ENCODE data around the gene C1orf159.

C1orf159 gene

DNA sequence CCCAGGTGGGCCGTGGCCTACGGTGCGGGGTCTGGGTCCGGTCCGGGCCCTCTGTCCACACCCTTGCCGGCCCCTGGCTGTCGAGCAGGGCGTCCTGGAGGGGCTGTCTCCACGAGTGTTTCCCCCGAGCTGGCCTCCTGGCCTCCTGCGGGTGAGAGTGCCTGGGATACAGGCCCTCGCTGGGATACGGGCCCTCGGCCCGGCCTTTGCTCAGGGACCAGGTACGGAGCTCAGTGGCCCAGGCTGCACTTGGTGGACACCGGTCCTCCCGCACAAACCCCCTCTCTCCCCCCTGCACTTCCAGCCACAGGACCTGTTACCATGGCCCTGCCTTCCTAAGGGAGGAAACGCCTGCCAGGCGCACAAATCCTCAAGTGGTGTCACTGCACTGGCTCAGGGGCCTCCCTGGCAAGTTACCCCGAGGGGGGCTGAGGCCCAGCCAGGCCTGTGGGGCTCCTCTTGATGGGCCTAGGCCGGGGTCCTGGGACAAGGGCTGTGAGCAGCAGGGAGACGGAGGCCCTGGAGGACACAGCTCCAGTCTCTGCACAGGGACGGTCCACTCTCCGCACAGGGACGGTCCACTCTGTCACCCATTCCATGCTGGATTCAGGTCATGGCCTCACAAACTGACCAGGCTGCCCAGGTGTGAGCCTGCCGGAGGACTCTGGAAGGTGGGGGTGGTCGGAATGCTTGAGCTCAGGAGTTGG is 23.6 kb downstream of the C1orf159 start:
- DNase-seq (ENCODE audit: low spot score) = no peak

DNA sequence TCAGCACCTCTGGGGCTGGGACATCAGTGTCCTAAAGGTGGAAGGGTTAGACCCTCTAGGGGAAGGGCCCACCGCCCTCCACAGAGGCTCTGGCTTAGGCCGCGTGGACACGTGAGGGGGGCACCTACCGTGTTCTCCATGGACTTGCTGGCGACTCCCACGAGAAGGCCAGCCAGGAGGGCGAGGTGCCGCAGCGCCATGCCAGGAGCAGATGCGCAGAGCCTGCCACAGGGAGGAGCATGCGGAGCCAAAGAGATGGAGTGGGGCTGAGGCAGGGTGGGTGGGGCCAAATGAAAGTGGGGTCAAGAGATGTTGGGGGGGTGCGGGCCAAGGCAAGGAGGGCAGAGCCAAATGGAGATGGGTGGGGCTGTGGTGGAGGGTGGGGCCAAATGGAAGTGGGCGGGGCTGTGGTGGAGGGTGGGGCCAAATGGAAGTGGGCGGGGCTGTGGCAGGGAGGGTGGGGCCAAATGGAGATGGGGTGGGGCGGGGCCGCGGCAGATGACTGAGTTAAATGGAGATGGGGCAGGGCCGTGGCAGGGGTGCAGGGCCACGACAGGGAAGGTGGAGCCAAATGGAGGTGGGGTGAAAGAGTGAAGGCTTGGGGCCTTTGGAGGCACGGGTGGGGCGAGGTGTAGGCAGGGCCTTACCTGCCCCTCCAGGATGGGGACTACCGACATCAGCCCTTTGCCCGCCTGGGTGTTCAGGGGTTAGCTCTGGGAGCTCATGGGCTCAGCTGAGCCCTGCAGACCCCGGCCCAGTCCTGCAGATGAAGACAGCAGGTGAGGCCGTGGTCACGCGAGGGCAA is 24.3 kb downstream of the C1orf159 start:
- no peak for DNase-seq (ENCODE audit: low spot score)

DNA sequence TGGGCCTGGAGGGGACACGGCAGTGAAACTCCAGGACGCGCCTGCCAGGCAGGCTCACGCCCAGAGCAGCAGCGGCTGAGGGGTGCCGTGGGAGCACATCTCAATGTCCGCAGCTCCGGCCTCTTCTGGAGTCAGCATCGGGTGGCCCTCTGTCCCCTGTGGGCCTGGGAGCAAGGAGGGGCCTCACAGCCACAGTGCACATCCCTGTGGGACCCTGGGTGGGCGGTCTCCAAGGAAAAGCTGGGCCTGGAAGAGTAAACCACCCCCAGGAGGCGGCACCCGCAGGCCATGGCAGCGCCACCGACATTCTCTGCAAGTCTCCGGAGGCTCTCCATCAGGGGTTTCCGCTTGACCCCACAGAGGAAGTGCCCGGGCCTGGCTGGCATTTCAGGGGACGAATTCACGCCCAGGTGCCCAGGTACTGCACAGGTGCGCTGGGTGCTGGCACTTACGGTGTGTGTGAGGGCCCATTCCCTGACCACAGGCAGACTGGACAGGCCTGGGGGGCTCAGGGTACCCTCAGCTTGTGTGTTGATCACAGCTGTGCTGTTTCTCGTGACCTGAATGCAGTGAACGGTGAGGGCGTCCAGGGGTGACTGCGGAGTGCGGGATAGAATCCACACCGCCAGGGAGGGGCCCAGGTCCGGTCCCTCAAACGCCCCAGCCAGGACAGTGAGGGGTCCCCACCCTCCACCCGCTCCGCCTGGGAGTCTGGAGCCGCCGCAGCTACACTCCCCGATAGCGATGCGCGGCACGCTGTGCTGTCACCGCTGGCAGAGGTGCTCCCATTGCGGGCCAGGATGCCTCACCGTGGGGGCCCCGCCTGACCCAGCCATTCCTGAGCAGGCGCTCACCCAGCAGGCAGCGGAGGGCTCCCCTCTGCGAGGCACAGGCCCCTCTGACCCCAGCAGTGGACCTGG is 25.2 kb downstream of the C1orf159 start:
- DNase-seq (ENCODE audit: low spot score) = no peak

DNA sequence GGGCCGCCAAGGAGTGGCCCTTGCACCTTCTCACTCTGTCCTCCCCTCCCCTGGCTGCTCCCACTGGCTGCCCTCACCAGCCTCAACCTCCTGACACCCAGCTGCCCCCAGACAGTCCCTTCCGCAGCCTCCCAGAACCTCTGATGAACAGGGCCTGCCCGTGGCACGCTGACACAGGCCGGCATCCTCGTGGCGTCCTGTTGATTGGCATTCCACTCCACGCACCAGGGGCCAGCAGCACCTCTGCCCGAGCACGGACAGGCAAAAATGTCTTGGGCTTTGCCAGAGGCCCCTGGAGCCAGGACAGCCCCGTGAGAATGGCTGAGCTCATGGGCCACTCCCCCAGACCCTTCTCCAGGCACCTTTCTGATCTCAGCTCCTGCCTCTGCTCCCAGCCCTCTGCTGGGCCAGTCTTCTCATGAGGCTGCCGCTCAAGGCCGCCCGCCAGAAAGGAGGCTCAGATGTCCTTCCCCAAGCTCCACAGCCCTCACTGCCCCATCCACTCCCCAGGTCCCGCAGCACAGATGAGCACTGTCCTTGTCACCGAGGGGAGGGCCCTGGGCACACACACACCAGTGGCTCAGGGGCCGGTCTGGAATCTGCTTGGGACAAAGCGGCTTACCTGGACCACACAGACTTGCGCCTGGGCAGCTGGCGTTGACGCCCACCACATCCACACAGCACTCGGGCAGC is 26.0 kb downstream of the C1orf159 start:
- no peak for DNase-seq (ENCODE audit: low spot score)

GRCh38 chr1:1088801-1089680 is 26.8 kb downstream of the C1orf159 start:
- DNase-seq (ENCODE audit: low spot score) = no peak

DNA sequence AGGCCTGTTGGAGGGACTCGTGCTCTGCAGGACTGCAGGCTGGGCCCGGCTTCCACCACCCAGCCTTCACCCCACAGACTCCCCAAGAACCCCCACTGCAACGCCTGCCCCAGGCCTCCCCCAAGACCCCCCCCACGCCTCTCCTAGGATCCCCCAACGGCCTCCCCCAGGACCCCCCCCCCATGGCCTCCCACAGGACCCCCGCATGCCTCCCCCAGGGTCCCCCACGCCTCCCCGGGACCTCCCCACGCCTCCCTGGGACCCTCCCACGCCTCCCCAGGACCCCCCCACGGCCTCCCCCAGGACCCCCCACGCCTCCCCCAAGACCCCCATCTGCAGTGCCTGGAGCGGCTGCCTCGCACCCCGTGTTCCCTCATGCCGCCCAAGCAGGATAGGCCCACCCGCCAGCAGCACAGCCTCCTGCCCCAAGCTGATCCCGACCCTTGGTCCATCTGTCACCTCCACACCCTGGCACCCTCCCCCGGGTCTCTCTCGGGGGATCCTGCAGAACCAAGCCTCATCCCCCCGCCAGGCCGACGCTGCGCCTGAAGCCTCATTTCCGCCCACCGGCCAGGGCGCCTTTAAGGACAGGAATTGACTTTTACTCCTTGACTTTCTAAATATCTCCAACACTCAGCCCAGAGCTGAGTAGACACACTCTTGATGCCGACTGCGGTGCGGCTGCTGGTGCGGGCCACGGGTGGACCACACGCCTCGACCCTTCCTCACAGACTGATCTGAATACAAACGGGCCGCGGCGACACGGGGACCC is 27.7 kb downstream of the C1orf159 start:
- no peak for DNase-seq (ENCODE audit: low spot score)

GRCh38 chr1:1087351-1088028 is 28.4 kb downstream of the C1orf159 start:
- no peak for DNase-seq (ENCODE audit: low spot score)

DNA sequence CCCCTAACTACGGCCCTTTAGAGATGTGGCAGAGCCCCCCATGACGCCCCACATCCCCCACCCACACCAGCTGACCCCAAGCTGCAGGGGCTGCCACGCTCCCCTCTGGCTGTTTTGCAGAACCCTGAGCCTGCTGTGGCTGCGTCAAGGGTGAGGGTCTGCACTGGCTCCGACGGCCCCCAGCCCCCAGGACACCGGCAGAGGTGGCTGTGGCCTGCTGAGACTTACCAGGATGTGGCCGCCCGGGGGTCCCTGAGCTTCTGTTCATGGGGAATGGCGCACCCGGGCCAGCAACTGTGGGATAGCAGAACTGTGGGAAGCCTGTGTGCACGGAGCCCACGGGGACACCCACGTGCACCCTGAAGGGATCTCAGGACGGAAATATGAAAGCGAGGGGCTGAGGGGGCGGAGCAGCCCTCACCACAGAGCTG is 29.0 kb downstream of the C1orf159 start:
- DNase-seq (ENCODE audit: low spot score) = no peak

- no peak for DNase-seq (ENCODE audit: low spot score)
These were observed 29.7 kb downstream of the C1orf159 start for GRCh38 chr1:1085911-1086841.

GRCh38 chr1:1085171-1085841 is 30.6 kb downstream of the C1orf159 start:
- DNase-seq (ENCODE audit: low spot score) = no peak

DNA sequence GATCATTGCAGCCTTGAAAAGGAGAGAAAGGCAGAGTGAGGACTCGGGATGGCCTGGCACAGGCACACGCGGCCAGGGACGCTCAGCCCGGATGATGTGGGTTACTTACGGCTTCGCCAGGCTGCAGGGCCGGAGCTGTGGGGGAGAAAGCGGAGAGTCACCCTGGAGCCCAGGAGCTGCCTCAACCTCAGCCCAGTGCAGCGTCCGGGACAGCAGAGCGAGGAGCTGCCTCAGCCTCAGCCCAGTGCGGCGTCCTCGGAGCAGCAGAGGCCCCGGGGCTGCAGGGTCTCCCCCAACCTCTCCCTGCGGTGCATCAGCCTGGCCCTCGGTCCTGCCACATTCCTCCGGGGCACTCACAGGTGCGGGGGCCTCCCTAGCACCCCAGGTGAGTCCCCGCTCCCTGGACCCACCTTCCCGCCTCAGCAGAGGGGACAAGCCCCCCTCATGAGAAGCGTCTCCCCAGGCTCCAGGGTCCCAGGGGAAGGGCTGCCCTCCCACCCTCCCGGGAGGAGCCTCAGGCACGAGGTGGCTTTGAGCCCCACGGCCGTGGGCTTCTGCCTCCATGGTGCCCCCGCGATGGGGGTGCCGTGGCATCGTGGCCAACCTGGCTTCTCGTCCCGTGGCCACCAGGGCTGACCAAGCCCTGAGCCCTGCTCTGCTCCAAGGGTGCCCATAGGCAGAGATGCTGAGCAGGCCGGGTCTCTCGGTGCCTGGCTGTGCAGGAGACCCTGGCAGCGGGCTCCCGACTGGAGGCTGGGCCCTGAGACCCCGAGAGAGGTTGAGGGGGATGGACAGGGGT is 31.3 kb downstream of the C1orf159 start:
- DNase-seq (ENCODE audit: low spot score) = no peak

DNA sequence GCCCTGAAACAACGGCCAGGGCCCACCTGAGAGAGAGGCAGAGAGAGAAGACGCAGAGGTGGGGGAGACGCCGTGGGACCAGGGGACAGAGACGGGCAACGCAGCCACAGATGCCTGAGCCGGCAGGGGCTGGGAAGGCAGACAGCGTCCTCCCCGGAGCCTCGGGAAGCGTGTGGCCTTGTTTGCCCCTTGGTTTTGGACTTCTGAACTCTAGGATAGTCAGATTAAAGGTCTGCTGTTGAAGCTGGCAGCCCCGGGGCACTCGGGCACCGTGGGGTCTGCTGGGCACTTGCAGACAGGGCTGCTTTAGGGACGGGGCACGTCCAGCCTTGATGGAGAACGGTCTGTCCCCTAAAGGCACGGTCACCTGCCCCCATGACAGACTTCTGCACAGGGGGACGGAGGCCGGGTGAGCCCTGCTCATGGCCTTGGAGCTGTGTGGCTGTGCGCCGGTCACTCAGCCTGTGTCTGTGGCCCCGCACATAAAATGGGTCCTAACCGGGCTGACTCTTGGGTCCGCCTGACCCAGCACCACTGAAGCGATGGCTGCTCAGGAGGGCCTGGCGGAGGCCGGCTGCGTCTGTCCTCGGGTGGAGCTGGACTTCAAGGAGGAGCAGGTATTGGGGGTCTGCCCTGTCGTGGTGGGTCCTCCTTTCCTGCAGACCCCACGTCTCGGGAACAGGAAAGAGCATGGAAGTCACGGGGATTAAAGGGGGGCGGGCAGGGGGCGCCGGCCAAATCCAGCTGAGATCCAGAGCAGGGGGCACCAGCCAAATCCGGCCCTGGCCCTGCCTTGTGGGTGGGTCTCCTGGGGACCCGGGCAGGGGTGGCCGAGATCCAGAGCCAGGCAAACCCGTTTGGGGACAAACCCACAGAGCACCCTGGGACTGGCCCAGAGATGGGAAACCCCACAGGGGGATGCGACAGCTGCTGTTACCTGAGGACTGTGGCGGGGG is 32.2 kb downstream of the C1orf159 start:
- DNase-seq (ENCODE audit: low spot score) = no peak

DNA sequence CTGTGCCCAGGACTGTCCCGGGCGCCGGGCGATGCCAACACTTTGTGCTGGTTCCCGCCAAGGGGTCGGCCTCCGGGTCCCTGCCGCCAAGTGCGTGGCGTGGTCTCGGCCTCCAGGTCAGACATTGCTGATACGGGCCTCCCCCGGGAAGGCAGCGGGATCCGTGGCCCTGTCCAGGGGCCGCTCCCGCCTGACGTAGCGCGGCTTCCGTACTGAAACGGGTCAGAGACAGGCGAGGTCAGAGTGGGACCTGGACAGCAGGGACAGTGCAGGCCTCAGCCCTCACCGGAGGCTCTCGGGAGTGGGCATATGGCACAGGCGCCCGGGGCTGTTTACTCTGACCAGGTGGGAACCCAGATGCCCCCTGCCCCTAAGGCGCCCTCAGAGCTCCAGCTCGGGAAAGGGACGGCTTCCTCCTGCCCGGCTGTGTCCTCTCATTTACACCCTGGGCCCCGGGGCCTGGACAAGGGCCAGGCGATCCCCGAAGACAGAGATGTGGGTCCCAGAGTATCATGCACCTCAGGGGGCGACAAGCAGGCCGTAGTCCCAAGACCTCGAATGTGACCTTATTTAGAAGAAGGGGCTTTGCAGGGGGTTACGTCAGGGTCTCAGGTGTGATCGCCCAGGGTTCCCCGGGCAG is 33.0 kb downstream of the C1orf159 start:
- no peak for DNase-seq (ENCODE audit: low spot score)

- DNase-seq (ENCODE audit: low spot score) = no peak
These were observed 33.6 kb downstream of the C1orf159 start for GRCh38 chr1:1082239-1082775.

Measured in HuH-7.5 (cell line).